HepG2 (cell line): Measurements from ENCODE around the gene ADGRL1.
"Not testable (repeated sequence)": the region's sequence is repeated elsewhere in the genome, so short reads cannot be mapped to it uniquely, and the experiment has no call there.

Experiments used
- ESRRA ChIP-seq: sonication (generic); formaldehyde crosslinking; IDR thresholded peaks from 2 replicates; pipeline ENCODE4 v1.5.1; 2020; ENCODE audit warnings: mild to moderate bottlenecking, low read depth, missing genetic modification reagents
- ZNF558 ChIP-seq: sonication (generic); formaldehyde crosslinking; IDR thresholded peaks from 2 replicates; pipeline ENCODE4 v1.9.0; 2022; ENCODE audit warnings: mild to moderate bottlenecking, missing genetic modification reagents, borderline replicate concordance
- TF ChIP-seq, protein P1 (sequence below): sonication (generic); formaldehyde crosslinking; conservative IDR thresholded peaks from 2 replicates; pipeline ENCODE4 v1.5.0; 2020; ENCODE audit warnings: missing genetic modification reagents
- TF ChIP-seq, protein P2 (sequence below), 2 experiments: IDR thresholded peaks; 2 replicates each; pipeline ENCODE4 v1.6.1; 2011 to 2012; ENCODE audit warnings: low read length in 2 of 2, borderline replicate concordance in 1 of 2, low read depth in 1 of 2, mild to moderate bottlenecking in 1 of 2, moderate library complexity in 1 of 2

GRCh38 chr19:14204219-14204618, 1.8 kb downstream of the ADGRL1 start:
- TF ChIP-seq ZNF558; ESRRA (CRISPR knock-in tag): not testable (repeated sequence)
- TF ChIP-seq, protein P1, sequence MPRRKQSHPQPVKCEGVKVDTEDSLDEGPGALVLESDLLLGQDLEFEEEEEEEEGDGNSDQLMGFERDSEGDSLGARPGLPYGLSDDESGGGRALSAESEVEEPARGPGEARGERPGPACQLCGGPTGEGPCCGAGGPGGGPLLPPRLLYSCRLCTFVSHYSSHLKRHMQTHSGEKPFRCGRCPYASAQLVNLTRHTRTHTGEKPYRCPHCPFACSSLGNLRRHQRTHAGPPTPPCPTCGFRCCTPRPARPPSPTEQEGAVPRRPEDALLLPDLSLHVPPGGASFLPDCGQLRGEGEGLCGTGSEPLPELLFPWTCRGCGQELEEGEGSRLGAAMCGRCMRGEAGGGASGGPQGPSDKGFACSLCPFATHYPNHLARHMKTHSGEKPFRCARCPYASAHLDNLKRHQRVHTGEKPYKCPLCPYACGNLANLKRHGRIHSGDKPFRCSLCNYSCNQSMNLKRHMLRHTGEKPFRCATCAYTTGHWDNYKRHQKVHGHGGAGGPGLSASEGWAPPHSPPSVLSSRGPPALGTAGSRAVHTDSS (CRISPR knock-in tag), result not testable (repeated sequence)
- TF ChIP-seq, protein P2, sequence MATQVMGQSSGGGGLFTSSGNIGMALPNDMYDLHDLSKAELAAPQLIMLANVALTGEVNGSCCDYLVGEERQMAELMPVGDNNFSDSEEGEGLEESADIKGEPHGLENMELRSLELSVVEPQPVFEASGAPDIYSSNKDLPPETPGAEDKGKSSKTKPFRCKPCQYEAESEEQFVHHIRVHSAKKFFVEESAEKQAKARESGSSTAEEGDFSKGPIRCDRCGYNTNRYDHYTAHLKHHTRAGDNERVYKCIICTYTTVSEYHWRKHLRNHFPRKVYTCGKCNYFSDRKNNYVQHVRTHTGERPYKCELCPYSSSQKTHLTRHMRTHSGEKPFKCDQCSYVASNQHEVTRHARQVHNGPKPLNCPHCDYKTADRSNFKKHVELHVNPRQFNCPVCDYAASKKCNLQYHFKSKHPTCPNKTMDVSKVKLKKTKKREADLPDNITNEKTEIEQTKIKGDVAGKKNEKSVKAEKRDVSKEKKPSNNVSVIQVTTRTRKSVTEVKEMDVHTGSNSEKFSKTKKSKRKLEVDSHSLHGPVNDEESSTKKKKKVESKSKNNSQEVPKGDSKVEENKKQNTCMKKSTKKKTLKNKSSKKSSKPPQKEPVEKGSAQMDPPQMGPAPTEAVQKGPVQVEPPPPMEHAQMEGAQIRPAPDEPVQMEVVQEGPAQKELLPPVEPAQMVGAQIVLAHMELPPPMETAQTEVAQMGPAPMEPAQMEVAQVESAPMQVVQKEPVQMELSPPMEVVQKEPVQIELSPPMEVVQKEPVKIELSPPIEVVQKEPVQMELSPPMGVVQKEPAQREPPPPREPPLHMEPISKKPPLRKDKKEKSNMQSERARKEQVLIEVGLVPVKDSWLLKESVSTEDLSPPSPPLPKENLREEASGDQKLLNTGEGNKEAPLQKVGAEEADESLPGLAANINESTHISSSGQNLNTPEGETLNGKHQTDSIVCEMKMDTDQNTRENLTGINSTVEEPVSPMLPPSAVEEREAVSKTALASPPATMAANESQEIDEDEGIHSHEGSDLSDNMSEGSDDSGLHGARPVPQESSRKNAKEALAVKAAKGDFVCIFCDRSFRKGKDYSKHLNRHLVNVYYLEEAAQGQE (IDR thresholded peaks at IDR 0.05; ENCODE audit: borderline replicate concordance in 1 of 2, low read depth in 1 of 2, low read length in 2 of 2), result not testable (repeated sequence)
